ENCODE measurements around the gene RFFL.

RFFL gene

GRCh38 chr17:35052780-35053179, 10.7 kb downstream of the RFFL start:
- Histone ChIP-seq H3K4me2 (ENCODE audit: low read length) (no peak overlapping the region), H3K27ac (ENCODE audit: low read depth, low read length) (no peak overlapping the region), H3K9me3 (ENCODE audit: control insufficient read depth, insufficient read depth, low read length) (no peaks in the 10 kb centered on the region), H3K27me3 (ENCODE audit: control insufficient read depth, low read length) (no peaks in the 10 kb centered on the region), H4K20me1 (ENCODE audit: control insufficient read depth, insufficient read depth, low read depth, low read length) (no peaks in the 10 kb centered on the region), H3K36me3 (ENCODE audit: control insufficient read depth, low read length) (no peaks in the 10 kb centered on the region), H3K9me2 (replicated peaks; ENCODE audit: control insufficient read depth, low read length) (no peaks in the 10 kb centered on the region), H3K4me3 (ENCODE audit: low read length) (no peak overlapping the region), H3K4me1 (ENCODE audit: control insufficient read depth, low read length) (peaks cover 14% of the 10 kb centered on the region), H3K79me2 (ENCODE audit: control insufficient read depth, low read length) (no peaks in the 10 kb centered on the region), H3F3A (ENCODE audit: control insufficient read depth, insufficient read depth) (no peaks in the 10 kb centered on the region)
- TF ChIP-seq CTCF (IDR thresholded peaks at IDR 0.05; ENCODE audit: low read depth, low read length, poor library complexity, severe bottlenecking) (no peak), EZH2phosphoT487 (IDR thresholded peaks at IDR 0.05; ENCODE audit: borderline replicate concordance, low read length) (no peak)

- H3K9me3 ChIP-seq (ENCODE audit: control insufficient read depth, insufficient read depth, low read length), result no peaks in the 10 kb centered on the region
- H3K27ac ChIP-seq (ENCODE audit: low read depth, low read length), result no peak overlapping the region
- no peaks in the 10 kb centered on the region for H3F3A ChIP-seq (ENCODE audit: control insufficient read depth, insufficient read depth)
- H3K4me1 ChIP-seq (ENCODE audit: control insufficient read depth, low read length), result peaks cover 14% of the 10 kb centered on the region
- H3K4me3 ChIP-seq (ENCODE audit: low read length), result no peak overlapping the region
- no peak for TF ChIP-seq CTCF (IDR thresholded peaks at IDR 0.05; ENCODE audit: low read depth, low read length, poor library complexity, severe bottlenecking)
- H3K4me2 ChIP-seq (ENCODE audit: low read length), result no peak overlapping the region
- no peaks in the 10 kb centered on the region for H3K27me3 ChIP-seq (ENCODE audit: control insufficient read depth, low read length)
- no peaks in the 10 kb centered on the region for H4K20me1 ChIP-seq (ENCODE audit: control insufficient read depth, insufficient read depth, low read depth, low read length)
- H3K79me2 ChIP-seq (ENCODE audit: control insufficient read depth, low read length), result no peaks in the 10 kb centered on the region
- H3K36me3 ChIP-seq (ENCODE audit: control insufficient read depth, low read length), result no peaks in the 10 kb centered on the region
- H3K9me2 ChIP-seq (replicated peaks; ENCODE audit: control insufficient read depth, low read length), result no peaks in the 10 kb centered on the region
Observed at GRCh38 chr17:35052241-35052610, 11.3 kb downstream of the RFFL start.

GRCh38 chr17:35051579-35052240, 11.8 kb downstream of the RFFL start:
- peak overlapping the region; percentile 13 for H3K4me3 ChIP-seq (ENCODE audit: low read length)
- H3K79me2 ChIP-seq (ENCODE audit: control insufficient read depth, low read length), result no peaks in the 10 kb centered on the region
- H4K20me1 ChIP-seq (ENCODE audit: control insufficient read depth, insufficient read depth, low read depth, low read length), result no peaks in the 10 kb centered on the region
- H3K27ac ChIP-seq (ENCODE audit: low read depth, low read length), result no peak overlapping the region
- H3K27me3 ChIP-seq (ENCODE audit: control insufficient read depth, low read length), result 0 out of 2 replicates have a peak, but pooled peaks cover under 1% of the 10 kb centered on the region
- no peaks in the 10 kb centered on the region for H3K36me3 ChIP-seq (ENCODE audit: control insufficient read depth, low read length)
- H3K4me1 ChIP-seq (ENCODE audit: control insufficient read depth, low read length), result peaks cover 14% of the 10 kb centered on the region
- H3K9me2 ChIP-seq (replicated peaks; ENCODE audit: control insufficient read depth, low read length), result no peaks in the 10 kb centered on the region
- no peaks in the 10 kb centered on the region for H3K9me3 ChIP-seq (ENCODE audit: control insufficient read depth, insufficient read depth, low read length)
- no peaks in the 10 kb centered on the region for H3F3A ChIP-seq (ENCODE audit: control insufficient read depth, insufficient read depth)
- H3K4me2 ChIP-seq (ENCODE audit: low read length), result peak overlapping the region; percentile 53
- TF ChIP-seq EZH2phosphoT487 (IDR thresholded peaks at IDR 0.05; ENCODE audit: borderline replicate concordance, low read length) (no peak), CTCF (IDR thresholded peaks at IDR 0.05; ENCODE audit: low read depth, low read length, poor library complexity, severe bottlenecking) (no peak)
